GM19240 (cell line): Measurements from ENCODE around the gene TRMT112.

Source experiments
- DNase-seq: peaks from one replicate; pipeline ENCODE4 v3.0.0; 2011; ENCODE audit warnings: low spot score; ENCODE audit not compliant: insufficient read length

The TRMT112 gene

DNA sequence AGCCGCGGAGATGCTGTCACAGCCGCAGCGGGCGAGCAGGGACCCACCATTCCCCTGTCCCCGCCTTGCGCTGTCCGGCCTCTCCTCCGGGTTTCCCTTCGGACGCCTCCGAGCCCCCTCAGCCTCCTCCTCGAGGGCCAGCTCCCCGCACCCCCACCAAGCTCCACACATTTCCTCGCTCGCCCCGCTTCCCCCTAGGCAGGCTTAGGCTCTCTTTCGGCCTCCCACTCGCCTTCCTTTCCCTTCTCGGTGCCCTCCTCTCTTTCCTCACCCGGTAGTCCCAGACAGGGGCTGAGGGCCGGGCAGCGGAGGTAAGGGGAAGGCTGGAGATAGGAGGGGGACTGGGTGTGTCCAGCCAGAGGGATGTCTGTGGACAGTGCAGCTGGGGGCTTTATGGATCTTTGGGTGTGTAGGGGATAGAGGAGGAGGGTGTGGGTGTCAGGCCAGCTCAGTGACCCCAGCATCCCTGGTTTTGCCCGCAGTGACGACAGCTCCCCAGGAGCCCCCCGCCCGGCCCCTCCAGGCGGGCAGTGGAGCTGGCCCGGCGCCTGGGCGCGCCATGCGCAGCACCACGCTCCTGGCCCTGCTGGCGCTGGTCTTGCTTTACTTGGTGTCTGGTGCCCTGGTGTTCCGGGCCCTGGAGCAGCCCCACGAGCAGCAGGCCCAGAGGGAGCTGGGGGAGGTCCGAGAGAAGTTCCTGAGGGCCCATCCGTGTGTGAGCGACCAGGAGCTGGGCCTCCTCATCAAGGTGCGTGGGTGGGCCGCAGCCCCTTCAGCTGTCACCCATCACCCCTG, 24.7 kb downstream of the TRMT112 start:
- no peak for DNase-seq

DNA sequence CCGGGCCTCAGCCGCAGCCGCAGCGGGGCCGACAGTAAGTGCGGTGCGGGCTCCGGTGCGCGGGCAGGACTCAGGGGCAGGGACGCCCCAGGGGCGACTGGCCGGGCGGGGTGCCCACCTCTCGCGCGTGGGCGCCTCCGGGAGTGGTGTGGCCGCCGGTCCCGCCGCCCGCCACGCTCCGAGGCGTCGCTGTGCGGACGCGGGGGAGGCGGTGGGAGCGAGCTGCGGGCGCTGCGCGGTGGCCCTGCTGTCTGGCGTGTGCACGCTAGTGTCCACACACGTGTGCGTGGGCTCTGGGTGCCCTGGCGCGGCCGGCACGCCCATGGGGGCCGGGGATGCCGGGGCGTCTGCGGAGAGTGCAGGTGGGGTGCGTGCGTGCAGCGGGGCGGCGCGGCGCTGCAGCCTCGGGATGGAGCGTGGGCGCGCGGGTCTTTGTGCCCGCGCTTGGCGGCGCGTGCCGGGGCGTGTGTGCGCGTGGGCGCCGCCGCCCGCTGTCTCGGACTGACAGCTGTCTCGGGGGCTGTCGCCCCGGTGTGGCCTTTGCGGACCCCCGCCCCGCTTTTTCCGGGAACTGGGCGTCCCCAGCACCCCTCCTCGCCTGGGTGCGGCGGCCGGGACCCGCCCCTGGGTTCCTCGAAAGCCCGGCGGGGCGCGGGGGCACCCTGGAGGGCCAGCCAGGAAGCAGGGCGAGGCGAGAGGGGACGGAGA, 25.5 kb downstream of the TRMT112 start:
- DNase-seq: no peak

DNA sequence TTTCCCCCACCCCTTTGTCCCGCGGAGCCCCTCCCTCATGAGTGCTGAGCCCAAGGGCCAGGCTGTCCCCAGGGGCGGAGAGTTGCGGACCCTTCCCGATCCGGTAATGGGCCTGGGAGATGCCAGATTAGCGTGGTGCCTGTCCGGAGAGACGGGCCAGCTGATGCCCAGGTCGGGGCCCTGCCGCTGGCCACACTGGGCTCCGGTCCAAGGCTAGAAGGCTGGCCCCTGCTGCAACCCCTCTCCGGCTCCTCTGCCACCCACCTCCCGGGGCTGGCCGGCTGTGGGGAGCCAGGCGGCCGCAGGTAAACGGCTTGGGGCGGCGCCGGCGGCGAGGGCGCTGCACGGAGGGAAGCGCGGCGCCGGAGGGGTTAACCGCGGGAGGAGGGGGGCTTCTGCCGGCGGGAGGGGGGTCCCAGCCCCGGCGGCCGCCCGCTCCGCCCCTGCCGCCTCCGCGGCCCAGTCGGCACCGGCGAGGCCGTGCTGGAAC, 26.1 kb downstream of the TRMT112 start, which contains the start of gene KCNK4:
Gene KCNK4, plus strand, starts transcription at position 41 of the 490 bp plus-strand sequence. CDS start 1,717 bp downstream, outside the sequence.
- no peak for DNase-seq

DNA sequence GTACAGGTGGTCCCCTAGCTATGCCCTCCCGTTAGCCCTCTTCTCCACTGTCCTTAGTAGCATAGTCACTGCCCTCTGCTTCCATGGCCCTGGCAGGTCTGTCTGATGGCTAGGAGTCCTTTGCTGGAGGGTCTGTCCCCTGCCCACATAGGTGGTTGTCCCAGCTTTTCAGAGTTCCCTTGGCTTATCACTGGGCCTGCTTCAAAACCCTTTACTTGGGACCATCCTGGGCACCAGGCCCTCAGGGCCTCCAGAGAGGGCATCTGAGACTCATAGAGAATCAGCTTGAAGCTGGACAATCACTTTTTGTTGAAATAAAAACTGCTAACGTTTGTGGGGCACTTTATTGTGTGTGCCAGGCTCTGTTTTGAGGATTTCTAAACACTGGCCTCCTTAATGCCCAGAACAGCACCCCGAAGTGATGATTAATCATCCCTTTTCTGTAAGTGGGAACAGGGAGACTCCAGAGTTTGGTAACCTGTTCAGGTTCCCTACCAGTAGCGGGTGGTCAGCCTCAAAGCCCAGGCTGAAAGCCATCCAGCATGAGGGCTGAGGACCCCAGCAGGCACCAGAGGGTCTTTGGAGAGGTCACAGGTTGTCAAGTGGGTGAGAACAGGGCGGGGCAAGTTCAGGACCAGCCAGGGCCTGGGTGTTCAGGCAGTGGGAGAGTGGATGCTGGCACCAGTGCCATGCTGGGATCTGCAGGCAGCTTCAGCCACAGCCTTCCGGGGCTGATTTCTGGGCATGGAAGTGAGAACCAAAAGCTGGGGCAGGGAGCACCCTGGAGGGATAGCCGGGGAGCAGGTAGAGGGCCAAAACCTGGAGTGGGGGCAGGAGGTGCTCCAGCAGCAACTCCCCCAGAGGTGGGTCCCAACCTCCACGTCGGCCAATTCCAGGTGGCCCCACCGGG, 26.8 kb downstream of the TRMT112 start:
- no peak for DNase-seq

DNA sequence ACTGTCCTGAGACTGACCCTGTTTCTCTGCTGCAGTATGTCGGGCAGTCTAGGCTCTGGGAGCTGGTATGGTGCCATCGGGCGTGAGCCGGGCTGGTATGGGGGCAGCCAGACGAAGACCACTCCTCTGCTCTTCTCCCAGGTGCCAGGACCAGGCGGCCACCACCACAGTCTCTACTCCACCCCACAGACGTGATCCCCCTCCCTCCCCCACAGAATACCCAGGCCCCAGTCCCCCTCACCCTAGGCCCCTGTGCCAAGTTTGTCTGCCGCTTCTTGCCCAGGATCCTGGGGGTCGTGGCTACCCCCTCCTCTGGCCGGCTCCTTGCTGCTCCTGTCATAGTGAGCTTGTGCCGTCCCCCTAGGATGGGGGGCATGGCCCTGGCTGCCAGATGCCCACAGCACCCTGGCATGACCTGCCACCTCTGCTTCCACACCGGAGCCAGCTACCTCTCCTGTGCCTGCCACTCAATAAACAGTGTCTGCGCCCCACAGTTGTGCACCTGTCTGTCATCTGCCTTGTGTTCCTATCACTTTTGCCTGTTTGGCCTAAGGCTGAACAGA, 28.3 kb downstream of the TRMT112 start:
- no peak for DNase-seq

DNA sequence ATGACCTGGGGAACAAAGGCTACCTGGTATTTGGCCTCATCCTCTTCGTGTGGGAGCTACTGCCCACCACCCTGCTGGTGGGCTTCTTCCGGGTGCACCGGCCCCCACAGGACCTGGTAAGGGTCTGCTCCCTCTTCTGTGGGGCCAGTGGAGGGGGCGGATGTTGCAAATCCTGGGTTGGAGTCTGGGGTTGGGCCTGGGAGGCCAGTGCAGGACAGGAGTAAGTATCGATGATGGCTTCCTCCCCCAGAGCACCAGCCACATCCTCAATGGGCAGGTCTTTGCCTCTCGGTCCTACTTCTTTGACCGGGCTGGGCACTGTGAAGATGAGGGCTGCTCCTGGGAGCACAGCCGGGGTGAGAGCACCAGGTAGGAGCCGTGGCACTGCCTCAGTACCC, 29.0 kb downstream of the TRMT112 start:
- DNase-seq: no peak

DNA sequence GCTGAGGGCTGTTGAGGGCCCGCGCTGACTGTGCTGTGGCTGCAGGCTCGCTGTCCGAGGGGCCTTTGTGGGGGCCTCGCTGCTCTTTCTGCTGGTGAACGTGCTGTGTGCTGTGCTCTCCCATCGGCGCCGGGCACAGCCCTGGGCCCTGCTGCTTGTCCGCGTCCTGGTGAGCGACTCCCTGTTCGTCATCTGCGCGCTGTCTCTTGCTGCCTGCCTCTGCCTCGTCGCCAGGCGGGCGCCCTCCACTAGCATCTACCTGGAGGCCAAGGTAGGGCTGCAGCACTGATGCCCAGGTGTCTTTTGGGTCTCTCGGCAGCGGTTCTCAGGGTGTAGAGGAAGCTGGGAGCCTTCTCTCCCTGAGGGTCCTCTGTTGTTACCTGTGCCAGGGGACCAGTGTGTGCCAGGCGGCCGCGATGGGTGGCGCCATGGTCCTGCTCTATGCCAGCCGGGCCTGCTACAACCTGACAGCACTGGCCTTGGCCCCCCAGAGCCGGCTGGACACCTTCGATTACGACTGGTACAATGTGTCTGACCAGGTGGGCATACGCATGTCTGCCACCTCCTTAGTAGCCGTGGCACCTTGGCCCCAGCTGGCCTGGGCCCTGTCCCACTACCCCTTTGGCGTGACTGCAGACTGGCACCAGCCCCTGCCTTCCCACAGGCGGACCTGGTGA, 29.5 kb downstream of the TRMT112 start:
- DNase-seq: no peak

DNA sequence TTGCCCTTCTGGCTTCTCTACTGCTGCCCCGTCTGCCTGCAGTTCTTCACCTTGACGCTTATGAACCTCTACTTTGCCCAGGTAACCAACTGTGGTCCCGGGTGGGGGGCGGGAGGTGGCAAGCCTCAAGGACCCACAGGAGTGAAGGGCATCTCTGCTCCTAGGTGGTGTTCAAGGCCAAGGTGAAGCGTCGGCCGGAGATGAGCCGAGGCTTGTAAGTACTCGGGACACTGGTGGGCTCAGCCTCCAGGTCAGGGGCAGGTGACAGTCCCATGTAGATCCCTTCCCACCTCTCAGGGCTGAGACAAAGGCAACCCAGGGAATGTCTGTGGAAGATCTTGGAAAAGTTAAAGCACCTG, 30.6 kb downstream of the TRMT112 start:
- DNase-seq: no peak

DNA sequence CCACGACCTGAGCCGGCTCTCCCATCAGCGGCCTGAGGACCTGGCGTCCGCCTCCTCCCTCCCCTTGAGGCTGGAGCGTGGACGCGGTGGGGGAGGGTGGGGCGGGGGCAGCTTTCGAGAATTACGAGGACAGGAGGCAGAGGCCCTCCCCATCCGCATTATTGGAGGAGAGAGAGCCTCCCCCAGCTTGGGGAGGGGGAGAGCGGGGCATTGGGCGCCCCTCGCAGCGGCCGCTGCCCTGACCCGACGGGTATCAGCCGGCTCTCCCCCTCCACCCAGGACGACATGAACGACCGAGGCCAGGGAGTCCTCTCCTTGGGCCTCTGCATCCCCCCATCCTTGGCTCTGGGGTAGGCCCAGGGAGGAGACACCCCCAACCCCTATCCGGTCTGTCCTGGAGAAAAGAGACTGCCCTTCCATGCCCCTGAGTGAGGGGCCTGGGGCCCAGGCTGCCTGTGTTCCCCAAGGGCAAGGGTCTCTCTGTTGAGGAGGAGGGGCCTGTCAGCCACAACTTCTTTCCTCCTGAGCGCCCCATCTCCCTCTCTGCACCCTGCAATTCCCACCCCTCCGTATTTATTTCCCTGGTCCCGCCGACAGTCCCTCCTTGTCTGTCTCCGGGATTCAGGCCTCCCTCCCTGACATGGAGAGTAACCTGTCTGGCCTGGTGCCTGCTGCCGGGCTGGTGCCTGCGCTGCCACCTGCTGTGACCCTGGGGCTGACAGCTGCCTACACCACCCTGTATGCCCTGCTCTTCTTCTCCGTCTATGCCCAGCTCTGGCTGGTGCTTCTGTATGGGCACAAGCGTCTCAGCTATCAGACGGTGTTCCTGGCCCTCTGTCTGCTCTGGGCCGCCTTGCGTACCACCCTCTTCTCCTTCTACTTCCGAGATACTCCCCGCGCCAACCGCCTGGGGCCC, 31.2 kb downstream of the TRMT112 start:
- no peak for DNase-seq

DNA sequence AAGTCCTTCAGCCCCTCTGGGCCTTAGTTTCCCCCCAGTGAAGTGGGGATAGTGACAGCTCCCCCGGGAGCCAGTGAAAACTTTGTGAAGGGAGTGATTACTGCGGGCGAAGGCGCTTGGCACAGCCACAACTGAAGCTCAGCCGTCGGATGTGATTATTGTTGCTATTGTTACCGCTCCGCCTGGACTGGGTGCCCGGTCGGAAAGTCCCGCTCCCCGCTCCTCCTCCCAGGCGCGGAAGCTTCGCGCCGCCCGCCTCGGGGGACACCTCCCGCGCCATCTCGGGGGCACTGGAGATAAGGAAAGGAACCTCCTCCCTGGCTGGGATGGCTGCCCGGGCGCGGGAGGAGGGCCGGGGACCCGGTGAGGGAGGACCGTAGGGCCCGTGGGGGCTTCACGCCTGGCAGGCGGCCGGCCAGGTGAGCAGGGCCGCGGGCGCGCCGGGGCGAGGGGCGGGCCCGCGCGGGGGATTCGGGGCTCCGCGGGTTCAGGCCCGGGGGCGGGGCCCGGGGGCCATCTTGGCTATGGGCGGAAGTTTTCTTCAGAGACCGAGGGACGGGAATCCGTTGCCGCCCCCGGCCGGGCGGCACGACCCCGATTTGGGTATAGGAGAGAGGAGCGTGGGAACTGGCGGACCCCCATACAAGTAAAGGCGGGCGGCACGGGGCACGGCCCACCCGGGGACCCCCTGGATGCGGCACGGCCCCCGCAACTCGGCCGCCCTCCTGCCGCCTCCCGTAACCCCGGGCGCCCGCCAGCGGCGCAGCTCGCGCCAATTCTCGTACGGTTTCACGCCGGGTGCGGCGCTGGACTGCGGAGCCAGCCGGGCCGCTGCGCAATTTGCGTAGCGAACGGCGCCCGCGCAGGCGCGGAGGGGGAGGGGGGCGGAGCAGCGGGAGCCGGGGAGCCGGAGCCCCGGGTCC, 32.1 kb downstream of the TRMT112 start, which contains the start of gene GPR137:
Gene GPR137, plus strand, starts transcription at position 887 of the 923 bp plus-strand sequence. CDS start 677 bp downstream, outside the sequence.
- peak; percentile 94 for DNase-seq

DNA sequence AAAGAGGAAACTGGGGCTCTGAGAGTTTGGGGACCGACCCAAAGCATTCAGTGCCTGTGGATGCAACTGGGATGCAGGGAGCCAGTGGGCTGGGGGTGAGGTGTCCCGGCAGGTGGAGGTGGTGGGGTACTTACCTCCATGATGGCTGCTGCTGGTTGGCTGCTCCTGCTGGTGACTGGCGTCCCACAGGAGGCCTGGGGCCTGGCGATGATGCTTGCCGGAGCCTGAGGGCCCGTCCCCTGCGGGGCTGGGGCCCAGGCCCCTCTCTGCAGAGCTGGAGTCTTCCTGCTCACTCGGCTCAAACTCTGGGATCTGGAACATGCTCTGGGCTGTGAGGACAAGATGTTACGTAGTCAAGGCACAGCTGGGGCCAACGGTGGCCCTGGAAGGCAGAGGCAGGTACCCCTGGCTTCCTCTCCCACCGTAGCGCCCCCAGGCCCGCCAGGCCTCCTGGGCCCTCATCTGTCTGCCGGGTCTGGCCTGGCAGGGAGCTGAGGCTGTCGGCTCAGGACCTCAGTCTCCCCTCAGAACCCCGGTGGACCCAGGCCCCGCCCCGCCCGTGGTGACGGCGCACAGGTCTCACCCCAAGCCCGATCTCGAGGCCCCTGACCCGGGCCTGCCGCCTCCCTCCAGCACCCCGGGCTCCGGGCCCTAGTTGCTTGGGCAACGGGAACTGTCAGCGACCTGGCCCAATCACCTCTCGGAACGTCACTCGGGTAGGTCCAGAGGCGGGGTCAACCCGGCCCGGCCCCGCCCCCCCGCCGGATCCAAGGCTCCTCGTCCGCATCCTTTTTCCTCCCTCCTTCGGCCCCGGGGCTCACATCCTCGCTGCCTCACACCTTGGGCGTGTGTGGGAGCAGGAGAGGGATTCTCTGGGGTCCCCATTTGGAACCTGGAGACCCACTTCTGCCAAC, 33.1 kb downstream of the TRMT112 start, which contains the start of gene BAD:
Gene BAD, minus strand, starts transcription at position 618 of the 914 bp plus-strand sequence. Its CDS starts 297 bp downstream, at position 321.
- peak; percentile 99 for DNase-seq

DNA sequence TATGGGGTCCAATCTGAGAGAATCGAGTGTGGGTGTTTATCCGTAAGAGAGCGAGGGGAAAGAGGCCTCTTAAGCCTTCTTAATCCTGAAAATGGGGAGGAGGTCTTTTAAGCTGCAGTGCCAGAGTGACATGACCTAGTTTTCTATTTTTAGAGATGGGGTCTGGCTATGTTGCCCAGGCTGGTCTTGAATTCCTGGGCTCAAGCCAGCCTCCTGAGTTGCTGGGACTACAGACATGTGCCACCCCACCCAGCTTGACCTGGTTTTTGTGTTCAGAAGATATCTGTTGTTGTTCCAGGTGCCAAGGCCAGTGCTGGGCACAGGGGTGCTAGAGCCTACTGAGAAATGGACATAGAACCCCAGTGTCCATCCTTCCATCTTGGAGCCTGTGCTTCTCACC, 34.3 kb downstream of the TRMT112 start:
- DNase-seq: no peak

DNA sequence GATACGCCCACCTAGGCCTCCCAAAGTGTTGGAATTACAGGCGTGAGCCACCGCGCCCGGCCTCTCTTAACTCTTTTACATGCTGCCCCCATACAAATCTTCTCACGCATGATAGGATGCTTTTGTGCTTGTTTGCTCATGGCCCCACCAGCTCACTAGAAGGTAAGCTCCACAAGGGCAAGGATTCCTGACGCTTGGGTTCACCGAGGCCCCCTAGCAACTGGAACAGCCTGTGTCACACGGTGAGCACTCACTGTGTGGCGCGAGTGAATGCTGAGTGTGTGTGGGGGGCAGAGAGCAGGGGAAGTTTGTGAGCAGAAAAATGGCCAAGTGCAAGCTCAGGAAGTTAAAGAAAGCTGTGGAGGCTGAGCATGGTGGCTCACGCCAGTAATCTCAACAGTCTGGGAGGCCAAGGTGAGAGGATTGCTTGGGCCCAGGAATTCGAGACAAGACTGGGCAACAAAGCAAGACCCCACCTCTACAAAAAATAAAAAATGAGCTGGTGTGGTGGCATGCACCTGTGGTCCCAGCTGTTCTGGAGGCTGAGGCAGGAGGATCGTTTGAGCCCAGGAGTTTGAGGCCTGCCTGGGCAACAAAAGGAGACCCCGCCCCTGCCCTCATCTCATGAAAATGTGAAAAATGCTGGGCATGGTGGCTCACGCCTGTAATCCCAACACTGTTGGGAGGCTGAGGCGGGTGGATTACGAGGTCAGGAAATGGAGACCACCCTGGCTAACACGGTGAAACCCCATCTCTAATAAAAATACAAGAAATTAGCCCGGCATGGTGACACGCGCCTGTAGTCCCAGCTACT, 35.2 kb downstream of the TRMT112 start:
- no peak for DNase-seq

DNA sequence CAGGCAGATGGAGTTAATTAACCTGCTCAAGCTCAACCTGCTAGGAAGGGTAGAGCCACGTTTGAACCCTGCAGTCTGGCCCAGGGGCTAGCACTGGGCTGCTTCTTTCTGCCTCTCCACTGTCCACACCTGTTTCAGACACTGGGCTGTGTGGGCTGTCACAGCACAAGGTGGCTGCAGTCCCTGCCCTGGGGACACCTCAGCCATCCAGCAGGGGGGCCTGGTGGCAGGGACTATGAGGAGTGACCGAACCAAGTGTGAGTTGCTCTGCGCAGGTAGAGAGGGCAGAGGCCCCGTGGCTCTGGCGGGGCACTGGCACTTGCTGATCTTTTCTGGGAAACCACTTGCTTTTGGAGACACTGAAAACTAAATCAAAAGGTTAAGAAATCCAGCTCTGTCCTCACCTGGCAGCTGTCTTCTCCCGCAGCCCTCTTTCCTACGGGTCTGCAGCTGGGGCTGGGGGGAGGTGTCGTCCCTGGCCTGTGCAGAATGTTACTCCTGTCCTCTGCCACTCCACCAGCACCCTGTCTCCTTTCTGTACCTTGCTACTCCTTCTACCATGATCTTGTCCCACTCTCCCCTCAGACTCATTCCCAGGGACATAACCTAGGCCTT, 38.7 kb downstream of the TRMT112 start:
- DNase-seq: no peak

DNA sequence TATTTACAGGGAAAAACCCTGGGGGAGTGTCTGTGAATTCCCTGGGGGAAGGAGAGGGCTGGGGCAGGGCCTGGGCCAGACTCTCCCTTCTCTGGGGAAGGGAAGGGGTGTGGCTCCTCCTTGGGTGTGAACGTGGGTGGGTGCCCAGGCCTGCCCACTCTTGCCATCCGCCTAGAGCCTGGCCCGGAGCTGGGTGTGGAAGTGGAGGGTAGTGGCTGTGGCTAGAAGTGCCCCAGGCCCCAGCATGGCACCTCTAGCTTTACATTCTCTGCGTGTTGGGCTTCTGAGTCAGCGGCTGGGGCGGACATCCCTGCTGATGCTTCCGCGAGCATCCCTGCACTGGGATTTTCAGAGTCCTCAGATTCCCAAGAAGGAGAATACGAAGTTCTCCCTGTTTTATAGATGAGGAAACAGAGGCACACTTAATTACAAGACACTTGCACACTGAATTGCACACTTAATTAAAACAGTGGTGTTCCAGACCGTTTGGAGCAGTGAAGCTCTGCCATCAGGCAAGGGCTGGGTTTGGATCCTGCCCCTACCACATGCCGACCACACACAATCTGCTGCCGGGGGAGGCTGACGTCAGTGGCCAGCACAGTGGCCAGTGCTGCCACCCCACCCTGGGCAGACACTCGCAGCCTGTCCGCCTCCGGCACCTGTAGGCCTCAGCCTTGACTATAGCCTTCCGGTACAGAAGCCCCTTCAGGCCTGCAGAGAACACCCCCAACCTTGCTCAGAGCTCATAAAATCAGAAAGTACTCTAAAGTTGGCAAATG, 40.5 kb downstream of the TRMT112 start:
- DNase-seq: no peak
